Daoy (cell line): ENCODE data around the gene CCDC59. TPM values are rescaled to one million over a fixed set of nuclear protein-coding genes. Genes with fewer than 3 reads are reported as not detected.

Experiments
- DNase-seq: peaks from one replicate; pipeline ENCODE4 v3.0.0-alpha.2; 2015; ENCODE audit warnings: low read depth
- total RNA-seq: library from RNA; depleted of rRNA; stranded (reverse); fragments of >200 nt; shearing (Covaris generic); gene quantifications from 2 replicates; pipeline ENCODE4 v1.2.3, GENCODE V29; 2014; rRNA removed

CCDC59 gene
- total RNA-seq, 1 experiment from 2014 or later, result 83.1 TPM

GRCh38 chr12:82319276-82319675 lies 38.9 kb downstream of the CCDC59 start:
- DNase-seq, result no peak

GRCh38 chr12:82314406-82314892 lies 43.7 kb downstream of the CCDC59 start:
- DNase-seq, result no peak

Other genes with a start within 250 kb of the CCDC59 start
- gene METTL25, start 142 bp upstream of the CCDC59 start, total RNA-seq, result 9.7 and 12.1 TPM in 2 replicates